Smooth muscle cell (in vitro differentiated cells): ENCODE measurements around the gene ERC2. TPM values are rescaled to one million over a fixed set of nuclear protein-coding genes. Genes with fewer than 3 reads are reported as not detected.

ENCODE experiments used
- DNase-seq: peaks from one replicate; lab custom pipeline; 2025; ENCODE audit not compliant: unreplicated experiment; lab: John Stamatoyannopoulos, UW
- H2AFZ ChIP-seq: fragments of 200-600 bp; sonication (generic); 2 replicates; pipeline ENCODE4 v1.6.0; 2016; ENCODE audit warnings: antibody characterized with exemption, low read depth, mild to moderate bottlenecking
- H3F3A ChIP-seq: fragments of 200-600 bp; sonication (generic); 2 replicates; pipeline ENCODE4 v1.6.0; 2017; ENCODE audit warnings: antibody characterized with exemption, low read depth
- H3K27ac ChIP-seq: fragments of 200-600 bp; sonication (generic); 2 replicates; pipeline ENCODE4 v1.5.1; 2016; ENCODE audit warnings: low read depth, mild to moderate bottlenecking
- H3K27me3 ChIP-seq: fragments of 200-600 bp; sonication (generic); 2 replicates; pipeline ENCODE4 v1.6.1; 2016; ENCODE audit warnings: low read depth, mild to moderate bottlenecking
- H3K36me3 ChIP-seq: fragments of 200-600 bp; sonication (generic); 2 replicates; pipeline ENCODE4 v1.5.1; 2016; ENCODE audit warnings: low read depth
- H3K4me1 ChIP-seq: fragments of 200-600 bp; sonication (generic); 2 replicates; pipeline ENCODE4 v1.5.1; 2016; ENCODE audit warnings: low read depth
- H3K4me2 ChIP-seq: fragments of 200-600 bp; sonication (generic); 2 replicates; pipeline ENCODE4 v1.6.0; 2016; ENCODE audit warnings: mild to moderate bottlenecking
- H3K4me3 ChIP-seq: fragments of 200-600 bp; sonication (generic); 2 replicates; pipeline ENCODE4 v1.5.1; 2016; ENCODE audit warnings: mild to moderate bottlenecking
- H3K79me2 ChIP-seq: fragments of 200-600 bp; sonication (generic); 2 replicates; pipeline ENCODE4 v1.6.0; 2016; ENCODE audit warnings: low read depth, mild to moderate bottlenecking
- H3K9ac ChIP-seq: fragments of 200-600 bp; sonication (generic); 2 replicates; pipeline ENCODE4 v1.6.0; 2016; ENCODE audit warnings: low read depth
- H3K9me3 ChIP-seq: fragments of 200-600 bp; sonication (generic); replicated peaks from 2 replicates; pipeline ENCODE4 v1.5.1; 2016; ENCODE audit warnings: low read depth
- H4K20me1 ChIP-seq: fragments of 200-600 bp; sonication (generic); 2 replicates; pipeline ENCODE4 v1.6.0; 2016; ENCODE audit warnings: low read depth
- WGBS: methylation state at CpG from one replicate; pipeline ENCODE4 v1.1.7; 2016; ENCODE audit warnings: low lambda C conversion rate; 5-methylcytosine and 5-hydroxymethylcytosine counted together
- polyA plus RNA-seq: library from polyadenylated mRNA; unstranded; fragments of >200 nt; fragmentation: Nextera tagmentation; extraction: Ambion mirVana; gene quantifications from 2 replicates; pipeline ENCODE4 v1.2.1, GENCODE V29; 2016
- total RNA-seq: library from RNA; depleted of rRNA; stranded (reverse); fragments of >200 nt; gene quantifications from 2 replicates; pipeline ENCODE4 v1.2.3, GENCODE V29; 2014
- TF ChIP-seq, protein P1 (sequence below): fragments of 200-600 bp; sonication (generic); IDR thresholded peaks from 2 replicates; pipeline ENCODE4 v1.5.1; 2017; ENCODE audit warnings: borderline replicate concordance, mild to moderate bottlenecking, antibody characterized with exemption; ENCODE audit not compliant: insufficient read depth, poor library complexity, severe bottlenecking

Gene ERC2
- total and polyA plus RNA-seq, 2 experiments from 2014 or later: 1.1 TPM; not detected in 1

DNA sequence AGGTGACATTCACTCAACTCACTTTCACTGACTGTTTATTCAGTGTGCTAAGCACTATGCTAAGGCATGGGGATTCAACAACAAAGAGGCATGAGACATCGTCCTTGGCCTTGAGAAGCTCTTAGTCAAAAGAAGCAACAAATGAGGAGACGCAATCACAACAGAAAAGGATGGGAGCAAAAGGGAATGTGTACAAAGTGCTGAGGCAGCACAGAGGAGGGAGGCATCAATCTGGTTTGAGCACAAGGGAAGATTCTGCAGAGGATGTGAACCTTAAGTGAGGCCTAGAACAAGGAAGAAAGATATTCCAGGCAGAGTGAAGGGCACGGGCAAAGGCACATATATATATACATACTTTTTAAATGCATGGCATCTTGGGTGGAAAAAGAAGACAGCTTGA is 151.3 kb downstream of the ERC2 start:
- 88% methylated on average over 3 of the region's 3 CpGs for WGBS
- TF ChIP-seq, protein P1, sequence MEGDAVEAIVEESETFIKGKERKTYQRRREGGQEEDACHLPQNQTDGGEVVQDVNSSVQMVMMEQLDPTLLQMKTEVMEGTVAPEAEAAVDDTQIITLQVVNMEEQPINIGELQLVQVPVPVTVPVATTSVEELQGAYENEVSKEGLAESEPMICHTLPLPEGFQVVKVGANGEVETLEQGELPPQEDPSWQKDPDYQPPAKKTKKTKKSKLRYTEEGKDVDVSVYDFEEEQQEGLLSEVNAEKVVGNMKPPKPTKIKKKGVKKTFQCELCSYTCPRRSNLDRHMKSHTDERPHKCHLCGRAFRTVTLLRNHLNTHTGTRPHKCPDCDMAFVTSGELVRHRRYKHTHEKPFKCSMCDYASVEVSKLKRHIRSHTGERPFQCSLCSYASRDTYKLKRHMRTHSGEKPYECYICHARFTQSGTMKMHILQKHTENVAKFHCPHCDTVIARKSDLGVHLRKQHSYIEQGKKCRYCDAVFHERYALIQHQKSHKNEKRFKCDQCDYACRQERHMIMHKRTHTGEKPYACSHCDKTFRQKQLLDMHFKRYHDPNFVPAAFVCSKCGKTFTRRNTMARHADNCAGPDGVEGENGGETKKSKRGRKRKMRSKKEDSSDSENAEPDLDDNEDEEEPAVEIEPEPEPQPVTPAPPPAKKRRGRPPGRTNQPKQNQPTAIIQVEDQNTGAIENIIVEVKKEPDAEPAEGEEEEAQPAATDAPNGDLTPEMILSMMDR: no peak
- no peaks in the 10 kb centered on the region for H3K9me3 ChIP-seq
- H3F3A ChIP-seq: peaks cover under 1% of the 10 kb centered on the region
- H4K20me1 ChIP-seq: no peaks in the 10 kb centered on the region
- H3K4me2 ChIP-seq: no peak overlapping the region
- no peaks in the 10 kb centered on the region for H3K36me3 ChIP-seq
- peaks cover 7% of the 10 kb centered on the region for H3K4me1 ChIP-seq
- DNase-seq: no peak
- H3K27me3 ChIP-seq: no peaks in the 10 kb centered on the region
- H3K27ac ChIP-seq: no peak overlapping the region
- H3K4me3 ChIP-seq: no peak overlapping the region
- no peaks in the 10 kb centered on the region for H3K79me2 ChIP-seq
- H3K9ac ChIP-seq: no peak overlapping the region
- no peak overlapping the region for H2AFZ ChIP-seq

DNA sequence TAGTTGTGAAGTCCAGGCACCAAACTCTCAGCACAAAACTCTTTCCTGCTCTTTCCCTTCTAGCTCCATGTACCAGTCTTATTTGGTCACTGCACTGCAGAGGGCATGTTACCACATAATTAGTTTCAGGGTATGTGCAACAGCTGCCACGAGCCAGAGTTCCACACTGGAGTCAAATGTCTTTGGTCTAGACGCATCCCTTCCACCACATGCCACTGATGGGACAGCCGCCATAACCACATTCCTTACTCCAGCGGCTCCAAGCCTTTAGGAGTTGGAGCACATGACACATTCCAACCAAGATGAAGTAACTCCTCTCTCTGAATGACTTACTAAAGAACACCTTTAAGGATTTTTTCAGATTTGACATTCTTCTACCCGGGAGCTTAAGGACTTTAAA is 153.4 kb downstream of the ERC2 start:
- Histone ChIP-seq H3K36me3 (no peaks in the 10 kb centered on the region), H2AFZ (no peak overlapping the region), H3K4me1 (no peaks in the 10 kb centered on the region), H3K79me2 (no peaks in the 10 kb centered on the region), H3K27ac (no peak overlapping the region), H3F3A (no peaks in the 10 kb centered on the region), H3K4me3 (no peak overlapping the region), H4K20me1 (no peaks in the 10 kb centered on the region), H3K4me2 (no peak overlapping the region), H3K9me3 (no peaks in the 10 kb centered on the region), H3K27me3 (no peaks in the 10 kb centered on the region), H3K9ac (no peak overlapping the region)
- TF ChIP-seq, protein P1: no peak
- WGBS: 46% methylated on average over 5 of the region's 5 CpGs
- DNase-seq: no peak

DNA sequence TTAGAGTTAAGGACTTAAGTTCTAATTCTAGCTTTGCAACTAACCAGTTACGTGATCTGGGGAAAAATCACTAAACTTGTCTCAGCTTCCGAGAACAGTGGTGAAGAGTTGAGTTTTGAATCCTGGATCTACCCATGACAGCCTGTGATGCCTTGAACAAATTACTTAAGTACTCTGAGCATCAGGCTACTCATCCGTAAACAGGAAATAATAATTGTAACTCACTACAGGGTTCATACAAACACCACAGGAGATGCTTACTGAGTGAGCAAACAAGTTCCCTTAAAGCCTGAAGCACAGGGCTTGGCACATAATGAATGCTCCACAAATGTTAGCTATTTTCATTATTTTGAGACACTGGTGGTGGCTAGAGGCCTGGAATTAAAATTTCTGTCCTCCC is 158.8 kb downstream of the ERC2 start:
- WGBS: 82% methylated on average over 3 of the region's 3 CpGs
- no peak overlapping the region for H3K27ac ChIP-seq
- no peak for DNase-seq
- TF ChIP-seq, protein P1: no peak
- H3K79me2 ChIP-seq: no peaks in the 10 kb centered on the region
- H3K36me3 ChIP-seq: no peaks in the 10 kb centered on the region
- H3K9me3 ChIP-seq: no peaks in the 10 kb centered on the region
- H3K27me3 ChIP-seq: no peaks in the 10 kb centered on the region
- H3F3A ChIP-seq: no peaks in the 10 kb centered on the region
- H3K4me2 ChIP-seq: no peak overlapping the region
- H3K9ac ChIP-seq: no peak overlapping the region
- H4K20me1 ChIP-seq: no peaks in the 10 kb centered on the region
- H2AFZ ChIP-seq: no peak overlapping the region
- H3K4me1 ChIP-seq: no peaks in the 10 kb centered on the region
- H3K4me3 ChIP-seq: no peak overlapping the region

DNA sequence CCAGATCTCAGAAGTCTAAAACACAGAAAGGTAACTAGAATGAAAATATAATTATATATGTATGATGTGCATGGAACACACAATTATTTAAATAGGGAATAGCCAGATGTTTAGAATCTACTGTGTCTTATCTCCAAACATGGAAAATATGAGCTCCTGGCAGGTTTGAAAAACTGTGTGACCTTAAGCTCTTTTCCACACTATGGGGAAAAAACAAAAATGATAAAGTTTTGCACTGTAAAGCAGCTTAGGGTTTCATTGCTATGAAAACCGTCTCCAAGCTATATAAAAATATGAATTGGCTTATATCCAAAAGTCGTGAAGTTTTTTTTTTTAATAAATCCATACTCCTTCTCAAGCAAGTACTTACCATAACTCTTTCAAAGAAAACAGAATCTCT is 159.8 kb downstream of the ERC2 start:
- WGBS: 90% methylated on average over 2 of the region's 2 CpGs
- Histone ChIP-seq H4K20me1 (no peaks in the 10 kb centered on the region), H2AFZ (no peak overlapping the region), H3K27ac (no peak overlapping the region), H3K27me3 (no peaks in the 10 kb centered on the region), H3K4me2 (no peak overlapping the region), H3K4me3 (no peak overlapping the region), H3F3A (no peaks in the 10 kb centered on the region), H3K9ac (no peak overlapping the region), H3K36me3 (no peaks in the 10 kb centered on the region), H3K79me2 (no peaks in the 10 kb centered on the region), H3K9me3 (no peaks in the 10 kb centered on the region), H3K4me1 (no peaks in the 10 kb centered on the region)
- no peak for DNase-seq
- TF ChIP-seq, protein P1: no peak
